HG03039 (cell line): Measurements from ENCODE around the gene FAM72C.
"Not testable (repeated sequence)": the region's sequence is repeated elsewhere in the genome, so short reads cannot be mapped to it uniquely, and the experiment has no call there.

Experiments used
- ATAC-seq: cut with Tn5 transposase; IDR thresholded peaks from one replicate; pipeline ENCODE4 v1.9.1; 2021; ENCODE audit warnings: mild to moderate bottlenecking, moderate library complexity; ENCODE audit not compliant: unreplicated experiment

Gene FAM72C

DNA sequence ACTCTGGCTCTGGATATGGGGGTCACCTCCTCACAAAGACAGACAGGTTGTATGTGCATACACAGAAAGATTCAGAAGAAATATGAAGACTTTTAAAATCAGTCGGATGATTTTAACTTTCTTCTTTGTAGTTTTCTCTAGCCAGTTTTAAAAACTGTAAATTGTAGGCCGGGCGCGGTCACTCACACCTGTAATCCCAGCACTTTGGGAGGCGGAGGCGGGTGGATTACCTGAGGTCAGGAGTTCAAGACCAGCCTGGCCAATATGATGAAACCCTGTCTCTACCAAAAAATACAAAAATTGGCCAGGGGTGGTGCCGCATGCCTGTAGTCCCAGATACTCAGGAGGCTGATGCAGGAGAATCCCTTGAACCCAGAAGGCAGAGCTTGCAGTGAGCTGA is 58.1 kb downstream of the FAM72C start:
- ATAC-seq: not testable (repeated sequence)
